GM19023 (cell line): ENCODE data around the gene C13orf46.

ENCODE experiments used
- ATAC-seq: cut with Tn5 transposase; IDR thresholded peaks from one replicate; pipeline ENCODE4 v1.9.1; 2021; ENCODE audit warnings: mild to moderate bottlenecking, moderate library complexity; ENCODE audit not compliant: unreplicated experiment

C13orf46 gene

DNA sequence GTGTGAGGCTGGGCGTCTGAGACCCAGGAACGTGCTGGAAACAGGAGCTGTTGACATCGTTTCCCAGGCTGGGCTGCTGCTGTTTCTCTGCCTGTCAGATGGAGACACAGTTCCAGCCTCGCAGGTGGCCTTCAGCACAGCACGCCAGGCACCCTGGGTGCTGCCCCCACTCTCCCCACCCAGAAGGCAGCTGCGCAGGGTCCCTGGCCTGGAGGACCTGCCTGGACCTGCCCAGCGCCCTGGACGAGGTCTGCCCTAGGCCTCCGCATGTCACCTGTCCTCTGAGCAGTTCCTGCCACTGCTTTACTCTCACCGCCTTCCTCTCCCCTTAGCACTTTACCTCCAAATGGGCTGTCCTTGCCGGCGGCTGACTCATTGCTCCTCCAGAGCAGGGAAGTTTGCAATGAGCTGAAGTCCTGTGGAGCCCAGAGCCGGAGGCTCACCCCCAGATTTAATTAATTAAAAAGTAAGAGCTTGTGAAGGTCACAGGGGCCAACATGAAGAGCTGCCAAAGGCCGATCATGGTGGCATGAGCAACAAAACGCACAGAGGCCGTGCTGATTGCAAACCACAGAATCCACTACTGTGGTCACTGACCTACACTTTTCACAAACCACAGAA, 32.2 kb downstream of the C13orf46 start:
- no peak for ATAC-seq

- no peak for ATAC-seq
These were observed 34.0 kb downstream of the C13orf46 start for GRCh38 chr13:113939944-113940297.

GRCh38 chr13:113939129-113939943, 34.5 kb downstream of the C13orf46 start:
- no peak for ATAC-seq

GRCh38 chr13:113938716-113939115, 35.2 kb downstream of the C13orf46 start:
- no peak for ATAC-seq

DNA sequence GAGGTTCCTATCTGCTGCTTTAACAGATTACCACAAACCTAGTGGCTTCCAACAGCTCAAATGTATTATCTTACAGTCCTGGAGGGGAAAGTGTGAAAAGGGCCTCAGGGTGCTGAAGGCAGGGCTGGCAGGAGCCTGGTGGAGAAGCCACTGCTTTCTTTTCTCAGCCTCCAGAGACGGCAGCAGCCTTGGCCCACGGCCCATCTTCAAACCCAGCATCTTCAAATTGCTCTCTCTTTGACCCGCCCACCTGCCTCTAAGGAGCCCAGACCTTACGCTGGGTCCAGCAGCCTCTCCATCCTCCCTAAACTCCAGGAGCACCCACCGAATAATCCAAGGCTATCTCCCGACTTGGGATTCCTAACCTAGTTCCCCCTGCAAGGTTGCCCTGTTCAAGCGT, 35.6 kb downstream of the C13orf46 start:
- ATAC-seq: no peak

DNA sequence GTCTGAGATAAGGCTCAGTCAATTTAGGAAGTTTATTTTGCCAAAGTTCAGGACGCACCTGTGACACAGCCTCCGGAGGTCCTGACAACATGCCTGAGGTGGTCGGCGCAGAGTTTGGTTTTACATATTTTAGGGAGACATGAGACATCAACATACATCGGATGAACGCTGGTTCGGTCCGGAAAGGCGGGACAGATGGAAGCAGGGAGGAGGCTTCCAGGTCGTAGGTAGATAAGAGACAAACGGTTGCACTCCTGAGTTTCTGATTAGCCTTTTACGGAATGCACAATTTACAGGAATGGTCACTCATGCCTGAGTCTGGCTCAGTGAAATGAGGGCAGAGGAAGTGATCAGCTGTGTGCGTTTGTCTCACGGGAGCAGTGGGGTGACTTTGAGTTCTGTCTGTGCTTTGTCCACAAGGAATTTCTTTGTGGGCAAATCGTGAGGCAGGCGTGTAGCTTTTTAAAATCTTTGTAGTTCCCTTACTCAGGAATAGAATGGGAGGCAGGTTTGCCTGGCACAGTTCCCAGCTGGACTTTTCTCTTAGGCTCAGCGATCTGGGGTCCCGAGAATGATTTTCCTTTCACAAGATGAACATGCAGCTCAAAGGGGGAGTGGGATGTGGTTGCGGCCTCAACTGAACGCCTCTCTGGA, 36.2 kb downstream of the C13orf46 start:
- ATAC-seq: no peak

DNA sequence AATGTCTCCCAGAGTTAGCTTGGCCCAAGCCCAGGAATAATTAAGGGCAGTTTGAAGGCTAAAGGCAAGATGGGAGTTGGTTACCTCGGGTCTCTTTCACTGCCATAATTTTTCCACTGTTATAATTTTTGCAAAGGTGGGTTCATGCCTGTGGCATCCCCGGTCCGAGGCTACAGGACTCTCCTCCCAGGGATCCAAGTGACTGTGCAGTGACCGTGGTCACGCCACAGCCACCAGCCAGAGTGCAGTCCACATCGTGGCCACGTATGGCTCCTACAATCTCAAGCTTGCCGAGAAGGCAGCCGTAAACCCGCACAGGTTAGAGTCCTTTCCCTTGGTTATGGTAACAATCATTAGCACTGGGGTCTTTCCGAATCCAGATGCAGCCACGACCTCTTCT, 36.8 kb downstream of the C13orf46 start:
- no peak for ATAC-seq

DNA sequence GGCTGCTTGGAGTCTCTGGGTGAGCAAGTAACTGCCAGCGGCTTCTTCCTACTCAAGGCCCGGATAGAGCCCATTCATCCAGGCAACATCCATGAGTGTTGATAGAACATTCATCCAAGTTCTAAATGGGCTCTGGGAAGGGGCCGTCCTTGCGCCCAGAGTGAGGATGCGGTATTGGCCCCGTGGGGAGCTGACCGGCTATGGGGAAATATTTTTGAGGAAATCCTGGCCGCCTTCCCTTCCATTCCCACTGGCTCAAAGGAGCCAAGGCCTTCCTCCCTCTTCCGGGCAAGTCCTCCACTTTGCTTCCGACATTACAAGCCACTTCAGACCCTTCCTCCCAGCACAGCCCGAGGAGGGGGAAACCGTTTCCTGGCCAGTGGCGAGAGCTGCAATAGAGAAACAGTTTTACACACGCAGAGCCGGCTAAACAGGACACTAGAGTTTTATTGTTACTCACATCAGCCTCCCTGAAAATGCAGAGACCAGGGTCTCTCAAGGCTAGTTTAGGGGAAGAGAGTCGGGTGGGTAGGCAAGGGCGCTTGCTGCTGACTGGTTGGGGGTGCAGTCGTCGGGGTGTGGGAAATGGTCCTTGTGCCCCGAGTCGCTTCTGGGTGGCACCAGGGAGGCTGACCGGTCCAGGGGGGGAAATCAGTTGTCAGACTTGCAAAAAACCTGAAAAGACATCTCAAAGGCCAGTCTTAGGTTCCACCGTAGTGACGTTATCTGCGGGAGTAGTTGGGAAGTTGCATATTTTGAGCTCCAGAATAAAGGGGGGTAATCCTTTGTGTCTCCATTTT, 37.5 kb downstream of the C13orf46 start:
- ATAC-seq: no peak

DNA sequence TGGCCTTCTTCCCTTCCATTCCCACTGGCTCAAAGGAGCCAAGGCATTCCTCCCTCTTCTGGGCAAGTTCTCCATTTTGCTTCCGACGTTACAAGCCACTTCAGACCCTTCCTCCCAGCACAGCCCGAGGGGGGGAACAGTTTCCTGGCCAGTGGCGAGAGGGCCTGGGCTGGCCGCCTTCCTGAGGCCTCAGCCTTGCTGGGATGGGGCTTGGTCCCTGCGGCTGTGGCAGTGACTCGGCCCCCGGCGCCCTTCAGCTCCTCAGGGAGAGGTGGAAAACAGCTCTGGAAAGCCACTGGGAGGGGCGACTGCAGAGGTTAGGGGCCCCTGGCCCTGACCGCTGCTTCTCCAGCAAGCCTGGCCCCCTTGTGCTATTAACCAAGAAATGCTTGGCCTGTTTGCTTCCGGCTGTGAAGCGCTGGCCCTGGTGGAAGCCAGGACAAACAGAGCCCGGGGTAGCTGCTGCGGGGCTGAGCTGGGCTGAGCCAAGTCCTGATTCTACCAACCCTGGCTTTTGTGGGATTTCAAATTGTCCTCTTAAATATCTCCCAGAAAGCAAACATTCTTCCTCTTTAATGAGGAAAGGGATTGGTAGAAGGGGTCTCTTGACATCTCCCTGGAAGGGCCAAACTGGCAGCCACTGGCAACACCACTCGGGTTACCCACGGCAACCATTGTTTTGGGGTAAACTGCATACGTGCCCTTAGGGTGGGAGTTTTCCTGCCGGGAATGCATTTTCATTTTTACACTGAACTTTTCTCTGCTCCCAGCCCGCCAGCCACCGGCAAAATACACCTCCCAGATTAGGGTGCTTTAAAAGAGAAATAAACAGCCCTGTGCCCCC, 38.7 kb downstream of the C13orf46 start:
- no peak for ATAC-seq

GRCh38 chr13:113934576-113934975, 39.3 kb downstream of the C13orf46 start:
- ATAC-seq: no peak

- no peak for ATAC-seq
These were observed 40.0 kb downstream of the C13orf46 start for GRCh38 chr13:113933901-113934300.

GRCh38 chr13:113931841-113932459, 41.9 kb downstream of the C13orf46 start:
- ATAC-seq: no peak

DNA sequence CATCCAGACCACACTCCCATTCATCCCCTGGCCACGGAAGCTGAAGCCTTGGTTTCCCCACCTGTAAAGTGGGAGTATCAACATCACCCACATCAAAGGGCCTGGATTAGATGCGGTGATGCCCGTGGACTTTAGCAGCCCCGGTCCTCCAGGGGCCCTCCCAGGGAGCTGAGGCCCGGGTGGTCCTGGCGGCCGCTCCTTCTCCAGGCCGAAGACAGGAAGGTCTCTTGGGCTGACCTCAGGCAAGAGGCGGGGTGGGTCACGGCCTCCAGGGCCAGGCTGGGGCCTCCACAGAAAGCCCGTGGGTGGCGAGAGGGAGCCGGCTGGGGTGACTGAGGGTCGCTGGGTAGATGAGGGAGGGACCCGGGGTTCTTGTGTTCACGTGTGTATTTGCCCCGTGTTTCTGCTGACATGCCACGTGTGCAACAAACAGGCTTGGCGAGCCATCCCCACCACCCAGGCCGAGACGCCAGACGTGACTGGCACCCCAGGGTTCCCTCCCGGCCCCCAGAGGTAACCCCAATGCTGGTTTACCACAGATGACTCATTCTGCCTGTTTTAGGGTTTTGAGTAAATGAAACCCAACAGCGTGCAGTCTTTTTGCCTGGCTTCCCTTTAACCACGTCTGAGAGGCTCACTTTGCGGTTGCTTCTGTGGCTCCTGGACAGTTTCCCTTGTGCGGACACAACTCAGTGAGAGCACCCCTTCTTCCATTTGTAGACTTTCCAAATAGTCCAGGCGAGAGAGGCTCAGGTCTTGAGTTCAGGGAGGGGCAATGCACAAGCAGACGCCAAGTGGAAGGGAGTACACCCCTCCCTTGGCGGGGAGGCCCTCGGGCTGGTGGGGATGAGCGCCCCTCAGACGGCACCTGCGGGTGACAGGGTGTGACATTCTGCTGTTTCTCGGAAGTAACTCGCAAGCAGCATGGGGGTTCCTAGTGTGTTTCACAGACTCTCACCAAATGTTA, 42.9 kb downstream of the C13orf46 start:
- peak; percentile 59 for ATAC-seq

GRCh38 chr13:113929628-113930615, 44.0 kb downstream of the C13orf46 start:
- no peak for ATAC-seq

DNA sequence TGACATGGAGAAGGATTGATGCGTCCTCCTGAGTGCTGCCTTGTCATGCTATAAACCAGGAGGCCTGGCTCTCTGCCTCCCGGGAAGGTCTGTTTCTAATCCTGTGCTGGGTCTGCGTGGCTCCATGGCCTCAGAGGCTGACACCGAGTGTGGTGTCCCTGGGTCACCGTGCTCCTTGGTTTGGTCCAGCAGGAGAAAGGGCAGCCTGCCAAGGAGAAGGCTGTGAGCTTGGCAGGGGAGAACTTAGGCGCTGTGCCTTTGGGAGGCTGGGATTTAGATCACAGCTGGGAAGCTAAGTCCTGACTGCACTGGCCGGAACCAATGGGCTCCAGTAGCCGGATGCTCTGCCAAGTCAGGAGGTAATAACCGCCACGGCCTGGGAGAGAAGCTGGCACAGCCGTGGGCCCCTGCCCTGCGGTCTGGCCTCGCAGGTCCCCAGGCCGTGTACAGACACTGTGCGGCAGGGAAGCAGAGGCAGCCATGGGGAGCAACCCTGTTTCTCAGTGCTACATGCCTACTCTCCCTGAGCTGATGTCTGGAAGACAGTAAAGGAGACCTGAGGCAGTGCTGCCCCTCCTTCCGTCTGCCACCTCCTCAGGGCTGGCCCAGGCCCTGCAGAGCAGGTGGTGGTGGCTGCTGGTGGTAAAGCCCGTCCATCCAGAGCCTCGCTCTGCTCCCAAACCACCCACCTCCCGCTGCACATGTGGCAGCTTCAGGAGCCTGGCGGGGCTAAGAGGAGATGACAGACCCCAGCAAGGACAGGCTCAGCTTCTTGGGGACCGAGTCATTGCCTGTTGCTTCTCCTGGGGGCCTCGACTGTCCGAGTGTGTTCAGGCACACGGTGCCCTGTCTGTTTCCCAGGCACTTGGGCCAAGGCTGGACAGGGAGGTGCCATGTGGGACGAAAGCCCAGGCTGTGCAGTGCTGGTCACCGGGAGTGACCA, 44.9 kb downstream of the C13orf46 start:
- no peak for ATAC-seq
